C4-2B (cell line): Measurements from ENCODE around the gene FNDC4.

Experiments
- ZFX ChIP-seq: fragments of 450-650 bp; IDR thresholded peaks from 2 replicates; pipeline ENCODE4 v1.6.1; 2017
- TF ChIP-seq, protein P1 (sequence below): fragments of 450-650 bp; conservative IDR thresholded peaks from 2 replicates; pipeline ENCODE4 v1.5.1; 2017; ENCODE audit warnings: mild to moderate bottlenecking

DNA sequence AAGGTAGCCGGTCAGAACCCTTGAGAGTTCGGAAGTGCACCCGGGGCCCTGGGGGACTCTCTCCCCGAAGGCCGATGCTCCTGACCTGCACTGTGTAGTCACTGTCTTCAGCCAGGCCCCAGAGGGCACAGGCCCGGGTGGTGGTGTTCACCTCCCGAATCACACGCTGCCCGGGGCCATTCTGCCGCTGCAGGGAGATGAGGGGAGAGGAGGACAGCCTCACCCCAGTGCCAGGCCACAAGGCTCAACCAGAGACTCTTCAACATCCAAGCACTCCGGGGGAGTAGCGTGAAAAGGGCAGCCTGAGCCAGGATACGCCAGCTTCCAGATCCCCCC lies 1.1 kb downstream of the FNDC4 start:
- TF ChIP-seq, protein P1, sequence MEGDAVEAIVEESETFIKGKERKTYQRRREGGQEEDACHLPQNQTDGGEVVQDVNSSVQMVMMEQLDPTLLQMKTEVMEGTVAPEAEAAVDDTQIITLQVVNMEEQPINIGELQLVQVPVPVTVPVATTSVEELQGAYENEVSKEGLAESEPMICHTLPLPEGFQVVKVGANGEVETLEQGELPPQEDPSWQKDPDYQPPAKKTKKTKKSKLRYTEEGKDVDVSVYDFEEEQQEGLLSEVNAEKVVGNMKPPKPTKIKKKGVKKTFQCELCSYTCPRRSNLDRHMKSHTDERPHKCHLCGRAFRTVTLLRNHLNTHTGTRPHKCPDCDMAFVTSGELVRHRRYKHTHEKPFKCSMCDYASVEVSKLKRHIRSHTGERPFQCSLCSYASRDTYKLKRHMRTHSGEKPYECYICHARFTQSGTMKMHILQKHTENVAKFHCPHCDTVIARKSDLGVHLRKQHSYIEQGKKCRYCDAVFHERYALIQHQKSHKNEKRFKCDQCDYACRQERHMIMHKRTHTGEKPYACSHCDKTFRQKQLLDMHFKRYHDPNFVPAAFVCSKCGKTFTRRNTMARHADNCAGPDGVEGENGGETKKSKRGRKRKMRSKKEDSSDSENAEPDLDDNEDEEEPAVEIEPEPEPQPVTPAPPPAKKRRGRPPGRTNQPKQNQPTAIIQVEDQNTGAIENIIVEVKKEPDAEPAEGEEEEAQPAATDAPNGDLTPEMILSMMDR: no peak
- no peak for TF ChIP-seq ZFX
